HK-2 (cell line): Measurements from ENCODE around the gene DNMT1.
"Not testable (repeated sequence)": the region's sequence is repeated elsewhere in the genome, so short reads cannot be mapped to it uniquely, and the experiment has no call there.

Source experiments
- DNase-seq: peaks from one replicate; pipeline ENCODE4 v3.0.0-alpha.2; 2018; ENCODE audit not compliant: unreplicated experiment

Gene DNMT1

DNA sequence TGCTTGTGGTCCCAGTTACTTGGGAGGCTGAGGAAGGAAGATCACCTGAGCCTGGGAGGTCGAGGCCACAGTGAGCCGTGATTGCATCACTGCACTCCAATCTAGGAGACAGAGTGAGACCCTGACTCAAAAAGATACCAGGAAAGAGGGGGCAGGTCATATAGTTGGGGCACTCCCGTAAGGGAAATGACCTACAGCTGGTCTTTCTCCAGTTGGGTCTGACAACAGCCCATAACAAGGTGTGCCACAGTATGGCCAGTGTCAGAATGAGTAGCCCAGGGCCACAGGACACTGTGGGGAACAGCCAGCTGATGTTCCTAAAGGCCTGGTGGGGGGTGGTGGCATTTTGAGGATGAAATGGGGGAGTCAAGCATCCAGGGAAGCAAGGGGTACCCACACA, 10.8 kb downstream of the DNMT1 start:
- DNase-seq: no peak

DNA sequence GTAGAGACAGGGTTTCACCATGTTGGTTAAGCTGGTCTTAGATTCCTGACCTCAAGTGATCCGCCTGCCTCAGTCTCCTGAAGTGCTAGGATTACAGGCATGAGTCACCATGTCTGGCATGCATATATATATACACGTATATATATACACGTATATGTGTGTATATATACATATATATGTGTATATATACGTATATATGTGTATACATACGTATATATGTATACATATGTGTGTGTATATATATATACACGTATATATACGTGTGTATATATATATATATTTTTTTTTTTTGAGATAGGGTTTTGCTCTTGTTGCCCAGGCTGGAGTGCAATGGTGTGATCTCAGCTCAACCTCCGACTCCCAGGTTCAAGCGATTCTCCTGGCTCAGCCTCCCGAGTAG, 11.9 kb downstream of the DNMT1 start:
- no peak for DNase-seq

- no peak for DNase-seq
Observed at GRCh38 chr19:10182076-10182475, 12.7 kb downstream of the DNMT1 start.

GRCh38 chr19:10180459-10180858, 14.3 kb downstream of the DNMT1 start:
- no peak for DNase-seq

DNA sequence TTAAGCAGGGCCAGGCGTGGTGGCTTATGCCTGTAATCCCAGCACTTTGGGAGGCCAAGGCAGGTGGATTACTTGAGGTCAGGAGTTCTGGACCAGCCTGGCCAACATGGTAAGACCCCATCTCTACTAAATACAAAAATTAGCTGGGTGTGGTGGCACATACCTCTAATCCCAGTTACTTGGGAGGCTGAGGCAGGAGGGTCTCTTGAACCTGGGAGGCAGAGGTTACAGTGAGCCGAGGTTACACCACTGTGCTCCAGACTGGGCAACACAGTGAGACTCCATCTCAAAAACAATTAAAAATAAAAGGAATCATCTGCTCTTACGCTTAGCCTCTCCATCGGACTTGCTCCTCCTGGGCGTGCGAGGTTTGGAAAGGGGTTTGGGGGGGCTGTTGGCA, 14.7 kb downstream of the DNMT1 start:
- DNase-seq: not testable (repeated sequence)

- DNase-seq: peak; percentile 24
Observed at GRCh38 chr19:10173527-10173926, 21.2 kb downstream of the DNMT1 start.

- DNase-seq: no peak
Observed at GRCh38 chr19:10168386-10168948, 26.3 kb downstream of the DNMT1 start.

DNA sequence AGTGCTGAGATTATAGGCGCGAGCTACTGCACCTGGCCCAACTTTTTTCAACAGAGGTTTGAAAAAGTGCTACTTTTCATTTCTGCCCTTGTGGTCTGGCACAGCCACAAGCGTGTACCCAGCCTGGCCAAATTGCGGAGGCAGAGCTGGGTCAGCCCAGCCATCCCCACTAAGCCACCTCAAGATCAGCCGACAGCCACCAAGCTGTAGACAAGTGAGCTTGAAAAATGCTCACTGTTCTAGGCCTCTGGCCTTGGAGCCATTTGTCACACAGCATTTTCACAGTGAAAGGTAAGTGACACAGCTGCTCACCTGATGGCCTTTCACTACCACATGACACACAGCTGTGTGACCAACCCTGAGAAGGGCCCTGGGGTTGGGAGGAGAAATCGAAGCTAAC, 27.3 kb downstream of the DNMT1 start:
- DNase-seq: no peak

DNA sequence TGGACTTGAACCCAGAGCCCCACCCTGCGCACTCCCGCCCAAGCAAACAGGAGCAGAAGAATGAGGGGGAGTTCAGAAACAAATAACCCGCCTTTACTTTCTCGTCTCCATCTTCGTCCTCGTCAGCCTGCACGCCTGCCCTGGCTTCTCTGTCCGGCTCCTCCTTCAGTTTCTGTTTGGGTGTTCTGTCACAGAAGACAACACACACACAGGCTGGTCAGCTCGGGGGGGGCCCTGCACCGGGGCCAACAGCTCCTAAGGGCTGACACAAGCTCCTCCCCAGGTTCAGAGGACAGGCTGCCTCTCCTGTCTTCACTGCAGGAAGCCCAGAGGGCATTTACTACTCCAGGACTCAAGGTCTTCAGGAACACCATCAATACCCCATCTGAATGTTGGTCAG, 28.3 kb downstream of the DNMT1 start:
- not testable (repeated sequence) for DNase-seq

- no peak for DNase-seq
Observed at GRCh38 chr19:10166046-10166445, 28.7 kb downstream of the DNMT1 start.

DNA sequence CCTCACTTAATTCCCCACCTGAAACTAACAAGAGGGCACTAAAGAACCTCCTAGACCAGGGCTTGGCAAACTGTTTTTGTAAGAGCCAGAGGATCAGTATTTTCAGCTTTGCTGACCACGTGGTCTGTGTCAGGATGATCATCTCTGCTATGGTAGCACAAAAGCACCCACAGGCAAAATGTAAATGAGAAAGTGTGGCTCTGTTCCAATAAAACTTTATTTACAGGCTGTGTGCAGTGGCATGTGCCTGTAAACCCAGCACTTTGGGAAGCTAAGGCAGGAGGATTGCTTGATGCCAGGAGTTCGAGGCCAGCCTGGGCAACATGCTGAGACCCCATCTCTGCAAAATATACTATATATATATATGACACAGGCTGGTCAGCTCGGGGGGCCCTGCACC, 31.2 kb downstream of the DNMT1 start:
- DNase-seq: no peak

GRCh38 chr19:10159610-10160009, 35.1 kb downstream of the DNMT1 start:
- DNase-seq: no peak

DNA sequence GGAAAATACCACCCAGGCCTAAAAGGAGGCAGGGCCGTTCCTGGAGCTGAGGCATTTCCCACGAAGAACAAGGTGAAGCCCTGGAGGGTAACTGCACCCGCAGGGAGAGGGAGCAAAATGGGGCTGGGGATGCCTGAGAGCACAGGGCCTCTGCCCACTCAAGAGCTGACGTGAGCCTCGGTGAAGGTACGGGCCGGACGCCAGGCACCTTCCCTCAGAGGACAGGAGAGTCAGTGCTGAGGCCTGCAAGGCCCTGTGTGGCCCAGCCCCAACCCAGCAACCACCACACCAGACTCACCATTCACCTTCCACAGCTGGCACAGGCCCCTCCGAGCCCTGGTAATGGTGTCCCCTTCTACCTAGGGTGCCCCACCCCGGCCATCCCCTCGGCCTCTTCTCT, 36.3 kb downstream of the DNMT1 start:
- no peak for DNase-seq

GRCh38 chr19:10158071-10158470, 36.7 kb downstream of the DNMT1 start:
- no peak for DNase-seq

GRCh38 chr19:10155839-10156238, 38.9 kb downstream of the DNMT1 start:
- no peak for DNase-seq

DNA sequence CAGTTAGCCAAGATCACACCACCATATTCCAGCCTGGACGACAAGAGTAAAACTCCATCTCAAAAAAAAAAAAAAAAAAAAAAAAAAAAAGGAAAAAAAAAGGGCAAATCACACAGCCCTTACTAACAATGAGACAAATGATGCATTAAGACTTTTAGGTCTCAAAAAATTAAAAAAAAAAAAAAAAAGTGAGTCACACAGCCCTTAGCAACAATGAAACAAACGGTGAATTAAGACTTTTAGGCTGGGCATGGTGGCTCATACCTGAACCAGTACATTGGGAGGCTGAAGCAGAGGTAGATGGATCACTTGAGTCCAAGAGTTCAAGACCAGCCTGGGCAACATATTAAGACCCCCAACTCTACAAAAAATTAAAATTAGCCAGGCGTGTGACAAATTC, 42.7 kb downstream of the DNMT1 start:
- no peak for DNase-seq

GRCh38 chr19:10151521-10151920, 43.2 kb downstream of the DNMT1 start:
- DNase-seq: no peak

GRCh38 chr19:10149427-10149826, 45.3 kb downstream of the DNMT1 start:
- no peak for DNase-seq

- no peak for DNase-seq
Observed at GRCh38 chr19:10146142-10146541, 48.6 kb downstream of the DNMT1 start.

DNA sequence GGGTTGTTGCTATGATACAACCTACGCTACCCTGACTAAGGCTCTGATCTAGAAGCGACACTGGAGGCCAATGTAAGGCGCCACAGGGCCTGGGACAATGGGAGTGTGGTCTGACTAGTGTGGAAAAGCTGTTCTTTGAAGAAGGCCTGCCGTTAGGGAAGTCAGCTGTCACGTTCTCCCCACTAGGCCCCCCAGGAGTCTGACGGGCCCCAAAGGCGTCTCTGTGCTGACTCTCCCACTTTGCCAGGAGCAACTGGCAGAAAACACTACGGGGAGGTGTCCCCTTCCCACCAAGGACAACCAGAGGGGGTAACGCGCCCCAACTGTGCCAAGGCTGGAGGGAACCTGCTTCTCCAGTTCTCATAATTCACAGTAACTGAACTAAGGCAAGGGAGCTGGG, 49.7 kb downstream of the DNMT1 start:
- DNase-seq: no peak

DNA sequence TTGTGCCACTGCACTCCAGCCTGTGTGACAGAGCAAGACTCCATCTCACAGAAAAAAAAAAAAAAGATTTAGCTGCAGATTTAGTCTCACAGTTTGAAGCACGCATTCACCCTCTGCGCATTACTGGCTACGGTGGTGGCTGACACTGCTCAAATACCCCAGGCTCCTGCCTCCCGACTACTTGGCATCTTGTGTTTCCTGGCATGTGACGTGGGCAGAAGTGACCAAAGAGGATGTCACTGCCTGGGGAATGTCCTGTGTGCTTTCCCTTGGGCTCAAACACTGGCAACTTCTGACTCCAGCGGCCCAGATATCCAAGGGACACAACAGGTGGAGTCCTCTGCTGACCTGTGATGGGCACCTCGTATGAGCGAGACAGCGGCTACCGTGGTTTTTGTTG, 50.4 kb downstream of the DNMT1 start:
- no peak for DNase-seq

GRCh38 chr19:10143681-10144080, 51.1 kb downstream of the DNMT1 start:
- no peak for DNase-seq

GRCh38 chr19:10142701-10143375, 51.9 kb downstream of the DNMT1 start:
- DNase-seq: no peak

DNA sequence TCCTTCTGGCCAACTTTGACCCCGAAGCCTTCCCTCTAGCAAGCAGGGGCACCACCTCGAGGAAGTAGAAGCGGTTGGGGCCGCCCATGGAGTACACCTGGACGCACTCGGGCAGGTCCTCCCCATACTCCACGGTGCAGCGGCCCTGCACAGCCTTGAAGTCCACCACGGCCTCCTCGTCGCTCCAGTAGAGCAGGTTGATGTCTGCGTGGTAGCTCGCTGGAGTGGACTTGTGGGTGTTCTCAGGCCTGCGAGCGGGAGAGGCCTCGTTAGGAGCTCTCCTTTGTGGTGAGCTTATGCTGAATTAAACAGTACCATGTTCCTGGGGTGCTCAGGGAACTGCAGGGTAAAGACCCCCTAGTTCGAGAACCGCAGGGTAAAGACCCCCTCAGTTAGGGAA, 52.8 kb downstream of the DNMT1 start:
- DNase-seq: no peak
